LoVo (cell line): Measurements from ENCODE around the gene SUGCT.

Experiments used
- DNase-seq: peaks from one replicate; pipeline ENCODE4 v3.0.0-alpha.2; 2016; ENCODE audit warnings: low spot score

Gene SUGCT

DNA sequence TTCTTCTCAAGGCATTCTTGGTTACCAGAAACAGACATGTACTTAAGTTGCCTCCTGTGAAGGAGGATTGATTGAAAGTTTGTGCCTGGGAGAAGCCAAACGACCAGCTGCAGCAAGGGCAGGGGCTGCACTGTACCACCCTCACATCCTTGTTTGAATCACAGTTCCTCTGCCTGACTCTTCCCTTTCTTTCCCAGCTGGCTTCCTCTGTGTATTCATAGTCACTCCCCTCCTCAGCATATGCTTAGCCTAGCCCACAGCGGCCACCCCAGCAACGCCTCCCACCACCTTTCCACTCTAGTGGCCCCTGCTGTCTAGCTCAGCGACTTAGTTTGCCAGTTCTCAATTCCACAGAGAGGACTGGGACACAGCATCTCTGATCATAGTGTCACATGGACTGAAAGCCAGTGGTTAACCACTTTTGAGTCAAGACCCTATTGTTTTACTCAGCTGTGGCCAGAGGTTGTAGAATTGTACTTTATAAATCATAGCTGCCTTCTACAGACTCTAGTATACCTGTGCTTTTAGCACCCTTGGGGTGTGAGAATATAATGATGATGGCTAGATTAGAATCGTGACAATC lies 643.0 kb downstream of the SUGCT start:
- DNase-seq, result no peak

DNA sequence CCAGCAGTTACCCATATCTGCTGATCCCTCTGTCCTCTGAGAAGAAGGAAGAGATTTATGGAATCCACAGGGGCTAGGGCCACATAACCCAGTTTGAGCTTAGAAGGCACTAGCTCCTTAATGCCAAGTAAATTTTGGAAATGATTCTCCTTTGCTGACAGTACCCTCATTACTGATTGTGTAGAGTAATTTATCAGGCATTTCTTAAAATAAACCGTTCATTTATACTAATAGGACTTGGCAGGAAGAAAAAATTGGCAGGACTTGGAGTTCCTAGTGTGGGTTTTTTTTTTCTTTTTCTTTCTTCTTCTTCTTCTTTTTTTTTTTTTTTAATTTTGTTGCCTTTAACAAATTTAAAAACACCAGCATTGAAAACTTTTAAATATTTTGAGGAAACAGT lies 645.7 kb downstream of the SUGCT start:
- no peak for DNase-seq

DNA sequence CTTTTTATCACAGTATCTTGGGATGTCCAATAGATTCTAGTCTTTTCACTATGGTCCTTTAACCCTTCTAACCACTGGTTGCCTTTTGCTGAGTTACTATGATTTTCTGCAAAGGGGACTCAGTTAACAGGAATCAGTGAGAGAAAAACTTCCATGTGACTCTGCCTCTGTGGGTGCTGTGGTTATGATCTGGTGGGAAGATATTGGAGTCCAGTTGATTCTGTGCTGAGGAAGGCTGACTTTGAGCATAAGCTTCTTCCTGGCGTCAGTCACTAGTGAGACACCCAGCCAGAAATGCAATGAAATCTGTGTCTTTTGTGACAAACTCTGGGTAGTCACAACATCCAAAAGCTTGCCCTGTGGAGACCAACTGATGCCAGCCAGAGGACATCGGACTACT lies 648.0 kb downstream of the SUGCT start:
- DNase-seq, result no peak

DNA sequence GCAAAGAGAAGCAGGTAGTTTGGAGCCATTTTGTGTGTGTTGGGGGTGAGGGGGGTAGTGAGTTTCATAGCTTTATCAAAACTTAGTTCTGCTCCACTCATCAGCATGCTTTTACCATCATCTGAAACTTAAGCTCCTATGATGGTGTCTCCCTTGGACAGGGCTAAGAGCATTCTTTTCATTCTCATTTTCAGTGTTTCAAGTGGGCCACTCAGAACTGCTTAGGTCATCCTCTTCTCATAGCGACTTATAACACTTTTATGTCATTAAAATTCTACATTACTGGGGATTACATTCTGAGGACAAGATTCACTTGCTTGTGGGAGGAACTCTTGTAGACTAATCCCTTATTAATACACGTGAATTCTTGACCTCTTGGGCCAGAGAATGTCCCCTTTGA lies 649.4 kb downstream of the SUGCT start:
- DNase-seq, result no peak

DNA sequence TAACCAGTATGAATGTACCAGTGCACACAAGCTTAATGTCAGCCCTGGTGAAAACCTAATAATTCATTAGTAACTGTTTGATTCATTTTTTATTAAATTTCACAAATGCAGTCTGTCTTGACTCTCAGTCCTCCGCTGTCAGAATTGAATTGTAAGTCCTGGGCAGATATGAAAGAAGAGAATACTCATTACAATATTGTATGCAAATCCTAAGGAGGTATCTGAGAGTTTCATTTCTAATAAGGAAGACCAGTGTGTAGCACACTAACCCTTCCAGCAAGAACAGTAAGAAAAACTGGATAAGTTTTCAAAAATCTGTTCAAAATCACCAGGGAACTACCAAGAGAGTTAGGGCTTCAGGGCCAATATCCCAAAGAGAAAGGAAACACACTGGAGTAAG lies 652.1 kb downstream of the SUGCT start:
- DNase-seq, result no peak

DNA sequence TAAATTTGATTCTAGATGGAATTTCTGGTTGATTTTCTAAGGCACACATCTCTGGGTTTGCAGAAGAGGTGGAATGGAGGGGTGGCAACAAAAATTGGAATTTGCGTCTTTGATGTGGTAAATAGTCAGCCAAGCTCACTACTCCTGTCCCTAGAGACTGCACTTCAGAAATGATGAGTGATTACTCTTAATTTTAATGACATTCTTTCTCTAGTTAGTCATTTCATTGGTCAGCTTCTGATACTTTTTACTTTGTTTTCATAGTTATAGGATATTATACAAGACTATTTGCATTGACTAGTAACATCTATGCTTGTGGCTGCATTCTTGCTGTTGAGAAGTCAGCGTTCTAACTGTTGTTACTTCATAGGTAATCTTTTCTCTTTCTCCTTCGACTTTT lies 658.3 kb downstream of the SUGCT start:
- peak; percentile 77 for DNase-seq

DNA sequence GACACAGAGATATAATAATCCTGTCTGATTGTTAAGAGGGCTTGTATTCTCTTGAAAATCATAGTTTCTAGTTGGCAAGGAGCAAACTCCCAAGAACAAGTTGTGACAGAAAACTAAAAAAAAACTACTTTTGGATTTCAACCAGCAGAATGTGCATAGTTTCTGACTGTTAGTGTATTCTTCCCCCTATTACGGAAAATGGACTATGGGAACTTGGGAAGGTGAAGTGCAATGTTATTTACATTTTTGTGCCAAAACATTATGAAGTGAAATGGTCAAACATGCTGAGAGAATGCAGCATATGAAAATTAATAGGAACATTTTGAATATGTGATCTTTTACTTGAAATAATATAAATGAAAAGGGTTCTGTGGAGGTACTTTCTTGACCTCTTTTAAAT lies 660.8 kb downstream of the SUGCT start:
- no peak for DNase-seq

DNA sequence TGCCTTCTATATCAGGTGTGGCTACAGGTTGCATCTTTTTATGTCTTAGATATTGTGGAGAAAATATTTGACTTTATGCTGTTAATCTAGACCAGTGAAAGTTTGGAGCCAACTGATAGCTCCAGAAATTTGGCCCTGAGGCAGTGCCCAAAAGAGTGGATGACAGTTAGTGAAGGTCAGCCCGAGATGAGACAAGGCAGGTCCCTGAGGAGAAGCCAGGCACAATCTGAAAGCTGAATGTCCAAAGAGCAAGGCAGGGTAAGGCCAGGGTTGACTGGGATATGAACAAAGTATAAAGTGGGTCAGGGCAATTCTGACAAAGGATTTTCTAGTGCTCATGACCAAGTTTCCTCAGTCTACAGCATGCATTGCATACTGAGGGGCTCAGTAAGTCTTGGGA lies 661.9 kb downstream of the SUGCT start:
- DNase-seq, result no peak

DNA sequence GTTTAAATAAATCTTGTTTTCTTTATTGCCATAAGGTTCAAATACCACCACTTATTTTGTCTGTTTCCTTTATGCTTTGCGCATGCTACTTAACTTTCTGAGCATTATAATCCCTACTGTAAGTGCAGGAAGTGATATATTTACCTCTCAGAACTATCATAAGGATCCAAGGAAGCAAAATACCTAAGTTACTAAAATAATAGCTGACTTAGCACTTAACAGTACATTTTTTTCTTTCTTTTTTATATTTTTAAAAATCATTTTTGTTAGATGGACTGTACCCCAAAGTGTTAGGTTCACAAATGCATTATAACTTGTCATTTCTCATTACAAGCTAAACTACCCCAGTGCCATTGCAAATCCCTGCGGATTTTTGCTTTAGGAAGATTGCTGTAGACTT lies 663.8 kb downstream of the SUGCT start:
- DNase-seq, result no peak

DNA sequence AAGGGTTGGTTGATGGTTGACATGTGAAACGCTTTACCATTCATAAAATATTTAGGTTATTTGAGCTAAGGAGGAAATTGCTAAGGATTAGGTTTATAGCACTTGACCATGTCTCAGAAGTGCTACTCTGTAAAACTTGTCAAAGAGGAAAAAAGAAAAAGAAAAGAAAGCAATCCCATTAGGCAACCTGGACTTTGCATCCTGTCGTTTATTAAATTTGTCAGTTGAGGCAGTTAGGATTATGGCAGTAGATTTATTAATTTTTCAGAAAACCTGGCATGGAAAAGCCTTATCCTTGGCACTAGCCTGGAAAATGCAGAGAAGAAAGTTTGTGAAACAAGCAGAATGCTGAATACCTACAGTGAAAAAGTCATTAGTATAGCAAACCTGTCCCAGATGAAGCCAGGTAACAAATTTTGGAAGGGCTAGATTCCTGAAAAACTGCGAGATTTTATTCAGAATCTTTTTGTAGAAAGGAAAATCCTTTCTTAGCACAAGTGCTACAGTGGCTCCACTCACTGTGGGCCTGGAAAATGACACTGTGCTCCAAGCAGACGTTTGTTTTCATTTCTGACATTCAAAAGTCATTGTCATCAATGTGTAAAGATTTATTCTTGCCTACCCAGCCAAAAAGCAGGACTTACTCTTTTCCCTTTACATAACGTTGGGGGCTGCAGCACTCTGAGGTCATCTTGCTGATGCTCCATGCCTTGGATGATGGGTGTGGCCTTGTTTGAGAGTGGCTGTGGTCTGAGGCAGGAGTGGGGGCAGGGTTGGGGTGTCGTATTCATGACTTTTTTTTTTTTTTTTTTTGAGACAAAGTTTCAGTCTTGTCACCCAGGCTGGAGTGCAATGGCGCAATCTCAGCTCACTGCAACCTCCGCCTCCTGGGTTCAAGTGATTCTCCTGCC lies 664.9 kb downstream of the SUGCT start:
- DNase-seq, result peak; percentile 64

DNA sequence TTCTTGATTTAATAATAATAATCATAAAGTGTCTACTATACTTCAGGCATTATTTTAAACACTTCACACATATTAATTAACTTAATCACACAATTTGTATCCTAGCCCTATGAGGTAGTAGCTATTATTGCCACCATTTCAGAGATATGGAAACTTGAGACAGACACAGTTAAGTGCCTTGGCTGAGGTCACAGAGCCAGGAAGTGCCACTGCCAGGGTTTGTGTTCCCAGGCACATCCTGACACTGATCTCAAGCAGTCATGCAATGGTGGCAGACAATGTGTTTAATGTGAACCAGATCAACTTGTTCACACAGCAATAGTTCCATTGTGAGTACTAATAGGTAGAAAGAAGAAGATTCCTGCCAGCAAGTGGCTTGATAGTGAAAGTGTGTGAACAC lies 666.0 kb downstream of the SUGCT start:
- no peak for DNase-seq

DNA sequence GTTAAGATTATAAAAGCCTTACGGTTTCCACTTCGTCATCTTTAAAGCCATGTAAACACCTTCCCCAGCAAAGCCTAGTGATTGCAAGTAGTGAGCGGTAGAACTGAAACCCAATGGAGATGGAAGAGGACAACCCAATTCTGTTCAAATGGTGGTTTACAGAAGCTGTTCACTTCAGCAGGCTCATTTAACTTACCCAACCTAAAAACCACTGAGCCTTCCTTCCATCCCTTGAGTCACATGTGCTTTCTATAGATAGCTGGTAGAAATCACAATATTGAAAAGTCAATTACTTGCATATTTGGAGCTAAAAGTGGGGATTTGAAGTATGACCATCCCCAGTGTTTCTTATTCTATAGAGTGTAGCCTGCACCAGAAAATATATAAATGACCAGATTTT lies 667.7 kb downstream of the SUGCT start:
- no peak for DNase-seq

DNA sequence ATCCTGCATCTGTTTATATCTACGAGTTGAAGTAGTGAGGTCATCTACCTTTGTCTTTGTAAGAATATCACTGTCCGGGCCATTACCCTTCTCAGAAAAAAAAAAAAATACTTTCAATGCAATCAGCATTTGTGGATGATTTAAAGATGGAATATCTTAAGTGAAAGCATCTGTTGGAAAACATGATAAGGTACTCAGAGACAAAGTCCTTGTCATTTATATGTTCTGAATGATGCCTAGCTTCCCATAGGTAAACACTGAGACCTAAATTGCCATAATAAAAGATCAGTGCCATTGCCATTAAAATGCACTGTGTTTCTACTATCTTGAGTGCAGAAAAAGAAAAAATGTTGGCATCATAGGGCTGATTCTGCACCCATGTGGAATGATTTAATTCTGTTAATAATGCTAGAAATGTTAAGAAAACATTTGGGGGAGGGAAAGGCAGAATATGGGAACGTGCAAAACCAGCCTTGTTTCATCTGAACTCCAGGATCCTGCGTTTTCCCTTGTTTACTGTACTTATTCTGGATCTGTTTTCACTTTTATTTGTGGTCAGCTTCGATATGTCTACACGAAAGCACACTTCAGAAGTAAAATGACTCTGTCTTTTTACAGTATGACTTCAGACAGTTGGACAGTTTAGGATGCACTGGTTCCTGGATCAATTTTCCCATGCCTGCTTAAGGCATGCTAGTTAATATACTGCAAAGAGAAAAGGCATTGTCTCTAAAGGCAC lies 669.8 kb downstream of the SUGCT start:
- DNase-seq, result no peak

DNA sequence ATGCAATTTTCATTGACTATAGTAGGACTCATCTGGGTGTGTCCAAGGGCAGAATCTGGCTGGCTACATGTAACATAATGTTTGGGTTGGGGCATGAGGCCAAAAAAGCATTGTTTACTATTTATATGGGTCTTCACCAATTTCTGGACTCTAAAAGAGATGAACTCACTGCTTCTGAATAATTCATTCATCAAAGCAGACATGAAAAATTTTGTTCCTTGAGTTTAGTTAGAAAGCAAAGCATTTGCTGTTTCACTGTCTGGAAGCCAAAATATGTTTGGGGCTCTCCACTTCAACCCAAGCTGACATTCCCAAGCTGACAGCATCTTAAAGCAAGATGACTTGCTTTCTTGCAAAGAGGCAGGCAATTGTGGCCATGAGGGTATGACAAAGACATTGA lies 670.6 kb downstream of the SUGCT start:
- DNase-seq, result no peak

DNA sequence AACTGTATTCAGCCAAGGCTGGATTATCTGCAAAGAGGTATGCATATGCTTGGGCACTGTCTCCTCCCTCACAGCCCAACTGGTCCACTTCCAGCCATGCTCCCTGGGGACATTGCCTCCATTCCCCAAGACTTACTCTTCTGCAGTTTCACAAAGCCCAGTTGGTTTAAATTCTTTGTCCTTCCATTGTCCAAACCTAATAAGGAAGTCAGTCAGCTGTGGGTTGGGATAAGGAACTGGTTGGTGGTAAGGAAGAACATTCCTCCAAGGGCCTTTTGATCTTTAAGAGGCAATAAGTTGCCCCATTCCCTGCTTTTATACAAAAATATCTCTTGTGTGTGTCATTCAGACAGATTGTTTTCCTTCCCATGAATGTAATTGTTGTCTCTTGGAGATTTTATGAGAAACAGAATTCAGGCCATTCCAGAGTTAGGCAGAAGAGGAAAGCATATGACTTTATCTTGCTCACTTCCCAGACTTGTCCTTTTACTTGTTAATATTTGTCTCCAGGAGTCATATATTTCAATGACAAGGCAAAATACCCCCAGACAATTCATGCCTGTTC lies 673.7 kb downstream of the SUGCT start:
- DNase-seq, result peak; percentile 90

DNA sequence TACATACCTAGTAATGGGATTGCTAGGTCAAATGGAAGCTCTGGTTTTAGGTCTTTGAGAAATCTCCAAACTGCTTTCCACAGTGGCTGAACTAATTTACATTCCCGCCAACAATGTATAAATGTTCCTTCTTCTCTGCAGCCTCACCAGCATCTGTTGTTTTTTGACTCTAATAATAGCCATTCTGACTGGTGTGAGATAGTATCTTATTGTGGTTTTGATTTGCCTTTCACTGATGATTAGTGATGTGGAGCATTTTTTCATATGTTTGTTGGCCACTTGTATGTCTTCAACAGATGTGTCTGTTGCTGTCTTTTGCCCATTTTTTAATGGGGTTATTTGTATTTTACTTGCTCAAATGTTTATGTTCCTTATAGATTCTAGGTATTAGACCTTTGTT lies 675.5 kb downstream of the SUGCT start:
- DNase-seq, result no peak

DNA sequence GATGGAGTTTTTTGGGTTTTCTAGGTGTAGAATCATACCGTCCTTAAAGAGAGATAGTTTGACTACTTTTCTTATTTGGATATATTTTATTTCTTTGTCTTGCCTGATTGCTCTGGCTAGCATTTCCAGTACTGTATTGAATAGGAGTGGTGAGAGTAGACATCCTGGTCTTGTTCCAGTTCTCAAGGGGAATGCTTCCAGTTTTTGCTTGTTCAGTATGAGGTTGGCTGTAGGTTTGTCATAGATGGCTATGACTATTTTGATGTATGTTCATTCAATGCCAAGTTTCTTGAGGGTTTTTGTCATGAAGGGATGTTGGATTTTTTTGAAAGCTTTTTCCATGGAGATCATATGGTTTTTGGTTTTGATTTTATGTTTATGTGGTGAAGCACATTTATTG lies 676.9 kb downstream of the SUGCT start:
- no peak for DNase-seq

DNA sequence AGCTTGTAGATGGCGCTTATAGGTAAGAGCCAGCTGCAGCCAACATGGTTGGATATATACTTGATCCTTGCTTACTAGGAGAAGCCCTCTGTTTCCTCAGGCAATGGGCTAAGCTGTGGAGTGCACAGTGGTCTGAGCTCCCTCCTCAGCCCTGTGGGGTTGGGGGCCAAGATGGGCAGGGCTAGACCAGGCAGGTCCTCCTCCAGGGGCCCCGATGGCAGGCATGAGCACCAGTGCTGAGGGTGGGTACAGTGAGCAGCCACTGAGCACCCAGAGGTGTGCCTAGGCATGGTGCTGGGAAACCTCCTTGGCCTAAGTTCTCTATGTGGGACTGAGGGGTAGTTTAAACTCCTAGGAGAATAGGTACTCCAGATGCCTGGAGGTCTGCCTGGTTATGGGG lies 680.2 kb downstream of the SUGCT start:
- no peak for DNase-seq

DNA sequence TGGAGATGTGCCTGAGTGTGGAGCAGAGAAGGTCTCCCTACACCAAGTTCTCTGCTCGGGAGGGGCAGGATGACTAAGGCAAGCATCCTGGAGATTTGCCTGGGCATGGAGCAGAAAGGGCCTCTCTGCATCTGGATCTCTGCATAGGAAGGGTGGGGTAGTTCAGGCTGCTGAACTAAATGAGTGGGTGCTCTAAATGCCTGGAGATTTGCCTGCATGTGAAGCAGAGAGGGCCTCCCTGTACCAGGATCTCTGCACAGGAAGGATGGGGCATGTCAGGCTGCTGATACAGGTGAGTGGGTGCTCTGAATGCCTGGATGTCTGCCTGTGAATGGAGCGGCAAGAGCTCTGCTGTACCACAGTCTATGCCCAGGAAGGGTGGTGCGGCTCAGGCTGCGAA lies 680.7 kb downstream of the SUGCT start:
- DNase-seq, result peak; percentile 77

DNA sequence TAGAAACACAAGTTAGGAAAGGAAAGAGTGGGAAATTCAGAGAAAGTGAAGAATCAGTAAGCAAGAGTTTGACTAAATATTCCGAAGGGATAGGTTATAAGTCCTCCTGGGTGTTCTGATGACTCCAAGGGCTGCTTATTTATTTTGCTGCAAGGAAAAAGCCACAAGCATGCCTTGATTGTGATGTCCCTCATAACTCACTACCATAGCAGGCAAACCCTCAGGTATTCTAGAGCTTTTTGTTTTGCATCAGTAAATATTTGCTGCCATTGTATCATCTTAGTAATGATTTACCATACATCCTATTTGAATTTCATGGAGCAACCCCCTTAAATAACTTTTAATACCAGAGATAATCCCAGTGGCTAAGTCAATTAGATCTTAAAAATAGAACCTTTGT lies 688.1 kb downstream of the SUGCT start:
- no peak for DNase-seq

DNA sequence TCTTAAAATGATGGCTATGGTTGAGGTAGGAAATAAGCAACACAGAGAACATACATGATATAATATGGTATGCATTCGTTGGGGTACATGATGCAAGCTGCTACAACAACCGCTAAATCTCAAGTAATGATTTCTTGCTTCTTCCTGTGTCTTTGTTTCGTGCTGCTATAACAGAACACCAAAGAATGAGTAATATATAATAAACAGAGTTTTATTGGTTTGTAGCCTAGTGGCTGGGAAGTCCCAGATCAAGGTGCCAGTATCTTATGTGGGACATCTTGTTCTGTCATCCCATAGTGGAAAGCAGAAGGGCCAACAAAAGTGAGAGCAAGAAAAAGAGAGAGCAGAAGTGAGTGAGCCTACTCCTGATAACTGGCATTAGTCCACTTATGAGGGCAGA lies 689.7 kb downstream of the SUGCT start:
- DNase-seq, result peak; percentile 81

DNA sequence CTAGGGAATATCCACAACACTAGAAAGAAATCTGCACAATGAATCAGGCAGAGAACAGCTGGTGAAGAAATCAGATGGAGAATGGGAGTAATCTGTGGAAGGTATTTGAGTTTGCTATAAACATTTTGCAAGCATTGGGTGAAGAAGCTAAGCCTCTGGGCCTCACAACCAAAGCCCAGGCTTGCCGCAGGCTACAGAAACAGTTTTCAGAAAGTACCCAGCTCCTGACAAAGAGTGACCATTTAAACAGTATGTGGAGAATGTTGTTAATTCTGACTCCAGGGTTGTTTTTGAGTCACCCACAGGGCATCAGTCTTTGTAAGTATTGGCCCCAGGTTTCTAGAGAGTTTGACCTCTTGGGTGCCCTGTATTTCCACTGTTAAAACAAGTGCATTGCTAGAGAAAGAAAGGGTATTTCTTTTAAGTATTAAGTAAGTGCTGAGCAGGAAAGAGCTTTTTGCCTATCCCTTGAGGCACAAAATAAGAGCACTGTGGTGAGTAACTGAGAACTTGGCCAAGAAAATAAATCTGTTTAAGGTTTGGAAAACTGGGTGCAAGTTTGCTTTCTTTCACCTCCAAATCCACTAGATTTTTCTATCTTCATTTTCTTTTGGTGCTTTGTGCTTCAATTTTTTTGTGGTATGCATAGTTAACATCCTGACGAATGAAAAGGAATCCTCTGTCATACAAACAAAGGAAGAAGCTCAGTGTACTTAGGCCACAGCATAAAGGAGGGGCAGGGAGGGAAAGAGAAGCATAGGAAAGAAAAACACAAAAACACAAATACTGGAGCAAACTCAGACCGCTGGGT lies 691.8 kb downstream of the SUGCT start:
- DNase-seq, result no peak
